22Rv1 (cell line): Measurements from ENCODE around the gene TLX1.

ENCODE experiments used
- CTCF ChIP-seq: fragments of 450-650 bp; IDR thresholded peaks from 2 replicates; pipeline ENCODE4 v1.5.1; 2017; ENCODE audit warnings: mild to moderate bottlenecking
- ZFX ChIP-seq: fragments of 450-650 bp; IDR thresholded peaks from 2 replicates; pipeline ENCODE4 v1.6.1; 2017; ENCODE audit warnings: antibody characterized with exemption, borderline replicate concordance

- TF ChIP-seq CTCF (no peak), ZFX (no peak)
Measured at GRCh38 chr10:101172741-101173140, 41.6 kb downstream of the TLX1 start.
